Naive B cell (primary cell): ENCODE data around the gene RPS6KA3. TPM values are rescaled to one million over a fixed set of nuclear protein-coding genes. Genes with fewer than 3 reads are reported as not detected.

Experiments used
- ATAC-seq, 2 donors: fragments of 150-1000 bp; cut with Tn5 transposase; 2 replicates each; pipeline ENCODE4 v1.10.0; 2021; ENCODE audit warnings: low read depth in 2 of 2, mild to moderate bottlenecking in 2 of 2, moderate library complexity in 2 of 2
- DNase-seq: peaks from one replicate; pipeline ENCODE4 v3.0.0; 2022
- H3K27ac Mint-ChIP-seq, 6 donors: one replicate each; pipeline ENCODE4 v1.8.0; 2020 to 2022; ENCODE audit warnings: mild to moderate bottlenecking in 6 of 6, mixed read lengths in 6 of 6, moderate library complexity in 5 of 6, inconsistent platforms in 2 of 6
- H3K27me3 Mint-ChIP-seq, 3 donors: one replicate each; pipeline ENCODE4 v1.8.0; 2021 to 2022; ENCODE audit warnings: mixed read lengths in 3 of 3, mild to moderate bottlenecking in 1 of 3
- H3K36me3 Mint-ChIP-seq, 2 donors: one replicate each; pipeline ENCODE4 v1.8.0; 2020 to 2022; ENCODE audit warnings: mixed read lengths in 2 of 2, inconsistent platforms in 1 of 2, mild to moderate bottlenecking in 1 of 2
- H3K4me1 Mint-ChIP-seq, 3 donors: one replicate each; pipeline ENCODE4 v1.8.0; 2020 to 2022; ENCODE audit warnings: mixed read lengths in 3 of 3, inconsistent platforms in 1 of 3, mild to moderate bottlenecking in 1 of 3, moderate library complexity in 1 of 3
- H3K4me3 Mint-ChIP-seq, 8 donors: one replicate each; pipeline ENCODE4 v1.8.0; 2020 to 2022; ENCODE audit warnings: mild to moderate bottlenecking in 8 of 8, mixed read lengths in 8 of 8, moderate library complexity in 8 of 8, inconsistent platforms in 2 of 8
- H3K9me3 Mint-ChIP-seq, 7 donors: one replicate each; pipeline ENCODE4 v1.8.0; 2020 to 2022; ENCODE audit warnings: mixed read lengths in 7 of 7, mild to moderate bottlenecking in 5 of 7, inconsistent platforms in 2 of 7, moderate library complexity in 1 of 7
- polyA plus RNA-seq, 6 donors: library from polyadenylated mRNA; unstranded; fragments of 300-500 nt; fragmentation: Illumina TruSeq; gene quantifications; one replicate each; pipeline ENCODE4 v1.2.3, GENCODE V29; 2021; ENCODE audit warnings: low read depth in 6 of 6

Gene RPS6KA3
- polyA plus RNA-seq, 6 donors from 2014 or later, result 12.2 to 36.8 (median 25.3) TPM

- peaks cover 10 to 26% (median 22%) of the 10 kb centered on the region in 3 donors for H3K4me1 Mint-ChIP-seq
- ATAC-seq (no peak), DNase-seq (no peak)
- no peaks in the 10 kb centered on the region for H3K9me3 Mint-ChIP-seq
- no peaks in the 10 kb centered on the region for H3K27me3 Mint-ChIP-seq
- H3K27ac Mint-ChIP-seq, result no peak overlapping the region
- no peak overlapping the region for H3K4me3 Mint-ChIP-seq
- peaks cover 6 to 21% of the 10 kb centered on the region in 2 donors for H3K36me3 Mint-ChIP-seq
Observed at GRCh38 chrX:20229155-20229554, 37.6 kb downstream of the RPS6KA3 start.

DNA sequence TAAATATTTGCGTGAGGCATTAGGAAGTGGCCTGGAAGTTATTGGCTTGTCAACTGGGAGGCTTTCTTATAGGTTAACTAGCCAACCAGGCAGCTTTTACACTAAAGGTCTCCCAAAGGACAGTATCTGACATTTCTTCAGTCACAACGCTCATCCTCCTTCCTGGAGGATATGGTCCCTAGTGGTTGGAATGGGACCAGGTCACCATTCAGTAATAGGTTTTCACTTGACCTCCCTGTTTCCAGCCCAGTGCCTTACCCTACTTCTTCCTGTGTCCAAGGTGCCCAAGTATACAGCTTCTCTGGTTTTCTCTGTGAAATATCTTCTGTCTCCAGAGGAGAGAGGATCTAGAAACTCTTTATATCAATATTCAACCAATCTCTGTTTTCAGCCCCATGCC lies 38.5 kb downstream of the RPS6KA3 start:
- Mint-ChIP-seq H3K9me3 (no peaks in the 10 kb centered on the region), H3K27ac (no peak overlapping the region), H3K4me3 (no peak overlapping the region), H3K36me3 (peaks cover 6 to 21% of the 10 kb centered on the region in 2 donors), H3K4me1 (peaks cover 10 to 29% (median 29%) of the 10 kb centered on the region in 3 donors), H3K27me3 (no peaks in the 10 kb centered on the region)
- ATAC-seq (no peak), DNase-seq (no peak)

- Mint-ChIP-seq H3K9me3 (no peaks in the 10 kb centered on the region), H3K27me3 (no peaks in the 10 kb centered on the region), H3K4me3 (no peak overlapping the region), H3K27ac (peak overlapping the region in 2 of 6 donors; percentile 4 to 67), H3K4me1 (peaks cover 10 to 29% (median 29%) of the 10 kb centered on the region in 3 donors), H3K36me3 (peaks cover 6 to 21% of the 10 kb centered on the region in 2 donors)
- DNase-seq, result no peak
- no peak for ATAC-seq
Observed at GRCh38 chrX:20227116-20227515, 39.6 kb downstream of the RPS6KA3 start.

DNA sequence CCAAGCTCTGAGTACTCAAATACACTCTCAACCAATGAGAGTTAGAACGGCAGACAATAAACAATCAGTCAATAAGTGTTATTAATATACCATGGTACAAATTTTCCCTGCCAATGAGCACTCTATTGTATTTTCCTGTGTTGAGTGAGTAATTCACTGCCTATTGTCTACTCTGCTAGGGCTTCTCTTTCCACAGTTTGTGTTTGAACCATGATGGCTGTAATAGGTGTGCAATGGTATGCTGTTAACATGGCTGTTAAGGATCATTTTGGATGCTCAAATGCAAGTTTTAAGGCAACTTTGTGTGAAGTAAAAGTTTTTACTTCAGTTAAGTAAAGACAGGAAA lies 41.2 kb downstream of the RPS6KA3 start:
- H3K36me3 Mint-ChIP-seq, result peaks cover 0 to 13% of the 10 kb centered on the region in 2 donors
- no peaks in the 10 kb centered on the region for H3K27me3 Mint-ChIP-seq
- ATAC-seq (no peak), DNase-seq (no peak)
- peak overlapping the region in 2 of 6 donors; percentile 31 to 69 for H3K27ac Mint-ChIP-seq
- H3K9me3 Mint-ChIP-seq, result no peaks in the 10 kb centered on the region
- peaks cover 10 to 27% (median 26%) of the 10 kb centered on the region in 3 donors for H3K4me1 Mint-ChIP-seq
- no peak overlapping the region for H3K4me3 Mint-ChIP-seq

DNA sequence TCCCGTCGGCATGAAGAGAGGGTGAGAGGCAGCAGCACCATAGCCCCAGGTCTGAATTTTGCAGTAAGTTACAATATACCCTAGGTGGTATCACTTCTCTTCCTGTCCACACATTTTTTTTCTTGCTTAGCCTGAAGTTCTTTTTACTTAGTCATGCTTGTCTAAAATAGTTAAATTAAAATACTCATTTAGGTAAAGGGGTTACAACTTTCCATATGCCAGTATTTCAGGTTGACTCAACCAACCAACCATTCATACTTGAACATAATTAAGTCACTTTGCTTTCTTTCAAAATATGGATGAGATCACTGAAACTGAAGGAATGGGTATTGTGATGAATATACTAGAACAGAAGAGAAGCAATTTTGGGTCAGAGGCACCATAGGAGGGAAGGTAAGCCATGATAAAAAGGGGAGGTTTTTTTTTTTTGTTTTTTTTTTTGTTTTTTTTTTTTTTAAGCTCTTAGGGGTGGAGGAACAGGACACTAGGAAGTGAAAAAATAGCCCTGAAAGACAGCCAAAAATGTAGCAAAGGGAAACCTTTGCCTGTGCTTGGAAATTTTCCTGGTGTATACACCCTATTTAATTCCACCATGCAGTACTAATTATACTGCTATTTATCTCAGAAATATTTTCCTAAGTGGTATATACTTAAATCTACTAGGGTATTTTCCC lies 41.8 kb downstream of the RPS6KA3 start:
- Mint-ChIP-seq H3K9me3 (no peaks in the 10 kb centered on the region), H3K27ac (no peak overlapping the region), H3K27me3 (no peaks in the 10 kb centered on the region), H3K4me1 (peaks cover 7 to 23% (median 22%) of the 10 kb centered on the region in 3 donors), H3K4me3 (no peak overlapping the region), H3K36me3 (peaks cover 0 to 8% of the 10 kb centered on the region in 2 donors)
- DNase-seq (no peak), ATAC-seq (peak; percentile 45 to 52)

- H3K4me1 Mint-ChIP-seq, result peaks cover 7 to 29% (median 19%) of the 10 kb centered on the region in 3 donors
- DNase-seq (no peak), ATAC-seq (no peak)
- H3K36me3 Mint-ChIP-seq, result no peaks in the 10 kb centered on the region
- no peak overlapping the region for H3K4me3 Mint-ChIP-seq
- H3K9me3 Mint-ChIP-seq, result no peaks in the 10 kb centered on the region
- no peak overlapping the region for H3K27ac Mint-ChIP-seq
- no peaks in the 10 kb centered on the region for H3K27me3 Mint-ChIP-seq
Observed at GRCh38 chrX:20221902-20222301, 44.8 kb downstream of the RPS6KA3 start.

DNA sequence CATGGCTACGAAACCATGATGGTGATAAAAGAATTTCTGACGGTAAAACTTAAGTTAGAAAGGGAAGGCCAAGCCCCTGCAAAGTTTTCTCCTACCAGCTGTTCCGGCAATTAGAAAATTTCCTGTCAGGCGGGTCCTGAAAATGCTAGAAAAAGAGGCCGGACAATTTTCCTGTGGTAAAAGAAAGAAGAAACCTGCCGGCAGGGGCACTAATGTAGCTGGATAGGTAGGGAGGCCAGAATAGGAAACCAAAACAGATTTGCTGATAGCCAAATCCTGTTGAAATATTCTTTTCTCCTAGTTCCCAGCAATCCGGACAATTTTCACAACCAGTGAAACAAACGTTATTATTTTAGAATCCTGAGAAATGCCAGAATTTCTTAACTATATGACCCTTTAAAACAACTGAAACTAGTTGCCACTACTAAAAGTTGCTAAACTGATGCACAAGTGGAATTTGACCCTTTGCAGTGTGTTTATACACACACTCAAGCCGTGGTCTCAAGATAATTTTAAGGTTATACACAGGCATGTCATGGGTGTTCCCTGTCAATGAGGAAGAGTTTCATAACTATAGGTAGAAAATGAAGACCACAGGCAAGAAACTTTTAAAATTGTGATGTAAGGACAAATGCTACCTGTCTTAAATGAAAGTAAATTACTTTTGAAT lies 47.7 kb downstream of the RPS6KA3 start:
- no peaks in the 10 kb centered on the region for H3K27me3 Mint-ChIP-seq
- DNase-seq (no peak), ATAC-seq (no peak)
- no peaks in the 10 kb centered on the region for H3K36me3 Mint-ChIP-seq
- no peaks in the 10 kb centered on the region for H3K9me3 Mint-ChIP-seq
- peak overlapping the region in 1 of 6 donors; percentile 42 for H3K27ac Mint-ChIP-seq
- H3K4me3 Mint-ChIP-seq, result peak overlapping the region in 1 of 8 donors; percentile 16
- peaks cover 5 to 19% (median 16%) of the 10 kb centered on the region in 3 donors for H3K4me1 Mint-ChIP-seq

GRCh38 chrX:20217906-20218305 lies 48.8 kb downstream of the RPS6KA3 start:
- Mint-ChIP-seq H3K27ac (no peak overlapping the region), H3K9me3 (no peaks in the 10 kb centered on the region), H3K4me1 (peaks cover 5 to 14% (median 12%) of the 10 kb centered on the region in 3 donors), H3K27me3 (no peaks in the 10 kb centered on the region), H3K4me3 (no peak overlapping the region), H3K36me3 (no peaks in the 10 kb centered on the region)
- DNase-seq (no peak), ATAC-seq (no peak)

DNA sequence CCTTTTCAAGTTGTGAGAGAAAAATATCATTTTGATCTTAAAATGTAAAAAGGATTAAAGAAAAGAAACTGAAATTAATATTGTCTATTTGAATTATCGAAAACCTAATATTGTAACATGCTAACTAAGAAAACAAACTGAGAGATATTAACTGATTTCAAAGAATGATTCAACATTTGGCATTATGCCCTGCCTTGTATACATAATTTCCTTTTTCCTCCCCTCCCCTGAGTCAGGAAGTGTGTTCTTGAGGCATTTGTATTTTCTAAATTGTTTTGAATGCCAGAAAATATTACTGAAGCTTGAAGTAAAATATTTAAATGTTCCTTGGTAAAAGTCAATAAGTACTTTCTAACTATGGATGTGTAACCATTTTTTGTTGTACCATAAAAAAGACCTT lies 49.4 kb downstream of the RPS6KA3 start:
- no peak for ATAC-seq
- no peak overlapping the region for H3K4me3 Mint-ChIP-seq
- DNase-seq, result no peak
- no peaks in the 10 kb centered on the region for H3K27me3 Mint-ChIP-seq
- no peaks in the 10 kb centered on the region for H3K36me3 Mint-ChIP-seq
- peaks cover 5 to 14% (median 12%) of the 10 kb centered on the region in 3 donors for H3K4me1 Mint-ChIP-seq
- H3K27ac Mint-ChIP-seq, result no peak overlapping the region
- H3K9me3 Mint-ChIP-seq, result no peaks in the 10 kb centered on the region

- Mint-ChIP-seq H3K27ac (peak overlapping the region in 1 of 6 donors; percentile 30), H3K27me3 (no peaks in the 10 kb centered on the region), H3K4me3 (no peak overlapping the region), H3K9me3 (no peaks in the 10 kb centered on the region), H3K4me1 (peaks cover 4 to 12% (median 9%) of the 10 kb centered on the region in 3 donors), H3K36me3 (no peaks in the 10 kb centered on the region)
- DNase-seq (no peak), ATAC-seq (no peak)
Observed at GRCh38 chrX:20215565-20215964, 51.1 kb downstream of the RPS6KA3 start.

DNA sequence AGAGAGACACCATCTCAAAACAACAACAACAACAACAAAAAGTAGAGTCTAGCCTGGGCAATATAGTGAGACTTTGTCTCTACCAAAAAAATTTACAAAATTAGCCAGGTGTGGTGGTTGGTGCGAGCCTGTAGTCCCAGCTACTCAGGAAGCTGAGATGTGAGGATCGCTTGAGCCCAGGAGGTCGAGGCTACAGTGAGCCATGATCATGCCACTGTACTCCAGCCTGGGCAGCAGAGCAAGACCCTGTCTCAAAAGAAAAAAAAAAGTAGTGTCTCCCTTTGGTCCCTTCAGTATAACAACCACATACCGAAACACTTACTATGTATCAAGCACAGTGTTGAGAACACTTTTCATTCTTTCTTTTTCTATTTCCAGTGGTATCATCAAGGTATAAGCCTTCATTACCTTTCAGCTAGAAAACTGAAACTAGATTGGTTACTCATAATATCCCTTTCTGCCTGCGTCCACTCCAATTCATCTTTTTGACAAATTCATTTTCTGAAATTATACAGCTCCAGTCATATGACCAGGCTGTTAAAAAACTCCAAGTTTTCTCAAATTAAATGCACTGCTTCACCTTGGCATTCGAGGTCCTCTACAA lies 54.1 kb downstream of the RPS6KA3 start:
- ATAC-seq, result no peak
- Mint-ChIP-seq H3K4me1 (peaks cover 0 to 19% (median 4%) of the 10 kb centered on the region in 3 donors), H3K36me3 (no peaks in the 10 kb centered on the region), H3K9me3 (no peaks in the 10 kb centered on the region), H3K27ac (peak overlapping the region in 2 of 6 donors; percentile 7 to 8), H3K4me3 (no peak overlapping the region), H3K27me3 (no peaks in the 10 kb centered on the region)
- no peak for DNase-seq

GRCh38 chrX:20211261-20211786 lies 55.4 kb downstream of the RPS6KA3 start:
- H3K4me1 Mint-ChIP-seq, result peaks cover 0 to 23% (median 5%) of the 10 kb centered on the region in 3 donors
- ATAC-seq (no peak), DNase-seq (no peak)
- H3K27ac Mint-ChIP-seq, result peak overlapping the region in 2 of 6 donors; percentile 30 to 51
- H3K4me3 Mint-ChIP-seq, result no peak overlapping the region
- peaks cover 0 to 11% (median 0%) of the 10 kb centered on the region in 3 donors for H3K27me3 Mint-ChIP-seq
- H3K9me3 Mint-ChIP-seq, result no peaks in the 10 kb centered on the region
- H3K36me3 Mint-ChIP-seq, result peaks cover 0 to 10% of the 10 kb centered on the region in 2 donors

DNA sequence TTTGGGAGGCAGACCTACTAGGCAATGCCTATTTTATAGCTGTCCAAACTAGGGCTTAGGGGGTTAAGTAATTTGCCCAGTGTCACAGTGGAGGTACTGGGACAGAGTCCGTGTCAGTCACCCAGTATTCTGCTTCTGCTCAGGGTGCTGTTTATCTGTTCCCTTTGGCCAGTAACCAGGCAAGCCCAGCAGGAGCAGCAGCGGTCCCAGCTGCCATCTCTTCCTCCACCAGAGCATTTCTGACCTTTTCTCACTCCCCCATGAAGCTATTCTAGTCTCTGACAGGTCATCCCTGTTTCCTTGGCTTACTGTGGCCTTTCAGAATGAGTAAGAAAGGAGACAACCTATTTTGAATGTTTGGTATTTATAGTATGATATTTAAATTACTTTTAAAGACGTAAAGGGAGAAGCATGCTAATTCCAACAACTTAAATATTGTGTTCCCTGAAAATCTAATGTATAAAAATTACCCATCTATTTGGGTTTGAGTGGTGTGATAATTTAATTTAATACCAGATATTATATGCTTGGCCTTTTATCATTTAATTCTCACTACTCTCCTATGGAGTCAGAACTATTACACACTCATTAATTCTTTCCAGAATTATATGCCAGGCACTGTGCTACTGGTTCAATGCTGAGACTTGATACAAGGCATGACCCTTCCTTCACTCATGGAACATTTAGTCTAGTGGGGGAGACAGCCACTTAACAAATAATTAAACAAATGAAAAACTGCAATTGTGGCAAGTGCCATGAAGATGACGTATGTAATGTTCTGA lies 60.6 kb downstream of the RPS6KA3 start:
- DNase-seq, result no peak
- Mint-ChIP-seq H3K4me1 (peaks cover 0 to 23% (median 14%) of the 10 kb centered on the region in 3 donors), H3K27ac (peak overlapping the region in 3 of 6 donors; percentile 15 to 64 (median 21)), H3K36me3 (peaks cover 4 to 12% of the 10 kb centered on the region in 2 donors), H3K4me3 (no peak overlapping the region), H3K27me3 (peaks cover 0 to 13% (median 0%) of the 10 kb centered on the region in 3 donors), H3K9me3 (no peaks in the 10 kb centered on the region)
- ATAC-seq, result no peak
